Uterus (tissue), 2 donors: Measurements from ENCODE around the gene ZC3H4.

Experiments used
- POLR2A ChIP-seq, 2 donors: fragments of 450-650 bp; IDR thresholded peaks; one replicate each; pipeline ENCODE4 v1.6.1; 2016; ENCODE audit warnings: antibody characterized with exemption in 2 of 2, mild to moderate bottlenecking in 1 of 2, moderate library complexity in 1 of 2
- TF ChIP-seq, protein P1 (sequence below), 4 experiments: fragments of 200-600 bp in 2 of 4; fragments of 450-650 bp in 2 of 4; sonication (generic) in 2 of 4; IDR thresholded peaks; one replicate each; pipeline ENCODE4 v1.5.1; 2016 to 2019; ENCODE audit warnings: antibody characterized with exemption in 4 of 4, mild to moderate bottlenecking in 2 of 4, moderate library complexity in 1 of 4

DNA sequence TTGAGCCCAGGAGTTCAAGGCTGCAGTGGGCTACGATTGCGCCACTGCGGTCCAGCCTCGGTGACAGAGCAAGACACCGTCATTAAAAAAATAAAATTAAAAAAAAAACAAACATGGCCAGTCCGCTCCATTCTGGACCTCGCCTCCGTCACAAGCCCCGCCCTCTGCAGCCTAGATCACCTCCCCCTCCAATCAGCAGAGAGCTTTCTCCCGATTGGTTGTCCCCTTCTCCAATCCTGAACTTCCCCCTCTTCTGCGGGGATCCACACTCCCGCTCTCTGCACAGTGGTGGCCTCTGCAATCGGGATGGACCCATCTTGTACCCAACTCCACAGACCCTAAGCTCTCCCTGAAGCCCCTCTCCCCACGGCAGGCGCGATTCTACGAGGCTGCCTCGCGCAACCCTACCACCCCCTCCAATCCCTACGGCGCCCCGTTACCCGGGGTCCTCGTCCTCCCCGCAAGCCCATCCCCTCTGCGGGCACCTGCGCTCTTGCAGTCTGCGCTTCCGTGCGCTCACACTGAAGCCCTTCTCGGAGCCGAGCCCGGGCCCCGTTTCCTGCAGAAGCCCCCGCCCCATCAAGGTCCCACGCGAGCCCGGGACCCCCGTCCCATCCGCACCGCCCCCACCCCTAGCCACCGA lies 65.7 kb downstream of the ZC3H4 start:
- TF ChIP-seq POLR2A (IDR thresholded peaks at IDR 0.05), result peak; percentile 12 to 15
- TF ChIP-seq, protein P1, sequence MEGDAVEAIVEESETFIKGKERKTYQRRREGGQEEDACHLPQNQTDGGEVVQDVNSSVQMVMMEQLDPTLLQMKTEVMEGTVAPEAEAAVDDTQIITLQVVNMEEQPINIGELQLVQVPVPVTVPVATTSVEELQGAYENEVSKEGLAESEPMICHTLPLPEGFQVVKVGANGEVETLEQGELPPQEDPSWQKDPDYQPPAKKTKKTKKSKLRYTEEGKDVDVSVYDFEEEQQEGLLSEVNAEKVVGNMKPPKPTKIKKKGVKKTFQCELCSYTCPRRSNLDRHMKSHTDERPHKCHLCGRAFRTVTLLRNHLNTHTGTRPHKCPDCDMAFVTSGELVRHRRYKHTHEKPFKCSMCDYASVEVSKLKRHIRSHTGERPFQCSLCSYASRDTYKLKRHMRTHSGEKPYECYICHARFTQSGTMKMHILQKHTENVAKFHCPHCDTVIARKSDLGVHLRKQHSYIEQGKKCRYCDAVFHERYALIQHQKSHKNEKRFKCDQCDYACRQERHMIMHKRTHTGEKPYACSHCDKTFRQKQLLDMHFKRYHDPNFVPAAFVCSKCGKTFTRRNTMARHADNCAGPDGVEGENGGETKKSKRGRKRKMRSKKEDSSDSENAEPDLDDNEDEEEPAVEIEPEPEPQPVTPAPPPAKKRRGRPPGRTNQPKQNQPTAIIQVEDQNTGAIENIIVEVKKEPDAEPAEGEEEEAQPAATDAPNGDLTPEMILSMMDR (IDR thresholded peaks at IDR 0.05), result peak in 1 of 4 experiments; percentile 5
